Left cardiac atrium (tissue), 4 donors: ENCODE results near the gene C12orf56. TPM values are rescaled to one million over a fixed set of nuclear protein-coding genes. Genes with fewer than 3 reads are reported as not detected.
"Not testable (repeated sequence)": the region's sequence is repeated elsewhere in the genome, so short reads cannot be mapped to it uniquely, and the experiment has no call there.

Source experiments
- ATAC-seq, 2 donors: fragments of 200-7000 bp; cut with Tn5 transposase; one replicate each; pipeline ENCODE4 v1.9.1; 2020; ENCODE audit warnings: mild to moderate bottlenecking in 2 of 2, moderate library complexity in 2 of 2
- DNase-seq: peaks from one replicate; pipeline ENCODE4 v3.0.0-alpha.2; 2020
- intact Hi-C, 2 donors: fragments of 100-400 bp; cut with DNase I; formaldehyde crosslinking; loops; one replicate each; pipeline versions ENCODE4 v1.14.1 to v1.15.1; 2022 to 2023
- total RNA-seq, 2 donors: library from RNA; stranded (reverse); fragmentation: NEBNext Ultra II Directional; extraction: Animal tissue kit (Norgen Biotek cat#: 25700); gene quantifications; one replicate each; pipeline ENCODE4 v1.2.1, GENCODE V29; 2021
- donor health status: DM: no; HTN: yes; CAD: no.
- donor health status: DM: no; HTN: yes; CAD: no; lungs with severe emphysema.
- donor health status: DM: yes; HTN: yes; CAD: no.
- donor health status: Dilated cardiomyopathy.

Gene C12orf56
- total RNA-seq, 2 donors from 2014 or later = not detected

DNA sequence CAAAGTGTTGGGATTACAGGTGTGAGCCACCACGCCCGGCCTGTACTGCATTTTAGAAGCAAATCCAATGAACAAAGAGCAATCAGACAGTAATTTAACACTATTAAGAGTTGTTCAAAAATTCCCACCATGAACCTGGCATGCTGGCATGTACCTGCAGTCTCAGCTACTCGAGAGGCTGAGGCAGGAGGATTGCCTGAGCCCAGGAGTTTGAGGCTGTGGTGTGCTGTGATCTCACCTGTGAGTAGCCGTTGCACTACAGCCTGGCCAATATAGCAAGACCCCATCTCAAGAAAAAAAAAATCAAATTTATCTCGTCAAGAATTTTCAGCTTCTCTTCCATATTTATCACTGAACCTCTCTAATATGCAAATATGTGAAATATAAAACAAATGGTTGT, 128.7 kb downstream of the C12orf56 start:
- intact Hi-C loops = no loop called here
- no peak for DNase-seq

DNA sequence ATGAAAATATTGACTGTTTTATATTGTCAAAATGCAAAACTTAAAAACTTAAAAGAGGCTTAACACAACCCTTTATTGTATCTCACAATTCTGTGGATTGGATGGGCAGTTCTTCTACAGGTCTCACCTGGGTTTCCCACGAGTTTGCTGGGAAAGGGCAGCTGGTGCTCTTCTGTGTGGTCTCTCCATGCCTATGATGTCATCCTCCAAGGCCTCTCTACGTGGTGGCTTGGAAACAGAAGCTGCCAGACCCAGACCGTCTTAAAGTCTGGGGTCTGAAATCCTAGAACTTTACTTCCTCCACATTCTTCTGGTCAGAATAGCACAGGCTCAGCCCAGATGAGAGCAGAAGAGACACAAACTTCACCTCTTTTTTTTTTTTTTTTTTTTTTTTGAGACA, 132.0 kb downstream of the C12orf56 start:
- intact Hi-C loops = loop anchor here in 1 of 2 donors (5.0 to 10.0 kb wide), 2 partner anchors 74 to 436 kb away; no protein-coding TSS in a partner anchor
- ATAC-seq (no peak), DNase-seq (no peak)

More for the DNA sequence above, 128.7 kb downstream of the C12orf56 start:
- no peak for ATAC-seq

DNA sequence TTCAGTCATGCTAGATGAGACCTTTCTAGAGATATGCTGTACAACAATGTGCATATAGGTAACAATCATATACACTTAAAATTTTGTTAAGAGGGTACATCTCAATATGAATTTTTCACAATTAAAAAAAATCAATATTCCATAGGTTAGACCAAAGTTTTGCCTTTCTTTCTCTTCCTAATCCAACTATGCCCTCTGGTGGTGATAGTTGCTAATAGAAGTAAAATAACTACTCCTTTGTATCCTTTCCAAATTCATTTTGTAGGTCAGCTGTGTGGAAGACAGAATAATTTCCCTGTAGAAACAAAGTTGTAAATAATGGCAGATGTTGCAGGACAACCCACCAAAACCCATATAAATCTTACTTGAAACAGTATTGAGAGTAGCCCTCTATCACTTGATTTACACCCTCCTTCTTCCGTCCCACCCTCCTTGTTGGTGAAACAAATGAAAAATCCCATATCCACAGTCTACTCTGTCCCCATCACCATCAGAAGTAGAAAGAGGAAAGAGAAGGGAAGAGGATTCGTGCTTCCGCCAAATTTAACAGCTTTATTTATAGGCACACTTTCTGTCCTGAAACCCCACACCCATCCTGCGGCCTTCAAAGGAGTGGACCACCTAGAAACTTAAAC, 134.3 kb downstream of the C12orf56 start:
- ATAC-seq (peak; percentile 44 to 55), DNase-seq (no peak)
- intact Hi-C loops = loop anchor here (2.0 to 10.0 kb wide), 4 partner anchors 71 to 434 kb away; no protein-coding TSS in a partner anchor

DNA sequence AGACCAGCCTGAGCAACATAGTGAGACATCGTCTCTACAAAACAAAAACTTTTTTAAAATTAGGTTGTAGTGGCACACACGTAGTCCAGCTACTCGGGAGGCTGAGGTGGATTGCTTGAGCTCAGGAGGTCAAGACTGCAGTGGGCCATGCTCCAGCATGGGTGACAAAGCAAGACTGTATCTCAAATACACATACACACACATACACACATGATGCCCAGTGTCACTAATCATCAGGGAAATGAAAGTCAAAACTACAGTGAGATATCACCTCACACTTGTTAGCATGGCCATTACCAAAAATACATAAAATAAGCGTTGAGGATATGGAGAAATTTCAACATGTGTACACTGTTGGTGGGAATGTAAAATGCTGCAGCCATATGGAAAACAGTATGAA, 135.3 kb downstream of the C12orf56 start:
- no peak for DNase-seq
- intact Hi-C loops = loop anchor here in 1 of 2 donors (5.0 to 10.0 kb wide), 2 partner anchors 70 to 433 kb away; no protein-coding TSS in a partner anchor
- no peak for ATAC-seq

DNA sequence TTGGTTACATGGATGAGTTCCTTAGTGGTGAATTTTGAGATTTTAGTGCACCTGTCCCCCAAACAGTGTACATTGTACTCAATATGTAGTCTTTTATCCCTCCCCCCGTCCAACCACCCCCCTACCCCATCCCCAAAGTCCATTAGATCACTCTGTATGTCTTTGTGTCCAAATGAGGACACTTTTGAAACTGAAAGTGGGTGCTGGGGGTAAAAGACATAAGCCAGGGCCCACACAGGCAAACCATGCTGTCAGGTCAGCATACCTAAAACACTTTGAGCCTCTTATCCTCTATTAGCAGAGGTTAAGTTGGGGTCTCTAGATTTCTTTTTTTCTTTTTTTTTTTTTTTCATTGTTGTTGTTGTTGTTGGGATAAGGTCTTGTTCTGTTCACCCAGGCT, 137.2 kb downstream of the C12orf56 start:
- ATAC-seq (no peak), DNase-seq (no peak)
- intact Hi-C loops = loop anchor here in 1 of 2 donors (10.0 kb wide), 1 partner anchor 69 kb away; no protein-coding TSS in a partner anchor

DNA sequence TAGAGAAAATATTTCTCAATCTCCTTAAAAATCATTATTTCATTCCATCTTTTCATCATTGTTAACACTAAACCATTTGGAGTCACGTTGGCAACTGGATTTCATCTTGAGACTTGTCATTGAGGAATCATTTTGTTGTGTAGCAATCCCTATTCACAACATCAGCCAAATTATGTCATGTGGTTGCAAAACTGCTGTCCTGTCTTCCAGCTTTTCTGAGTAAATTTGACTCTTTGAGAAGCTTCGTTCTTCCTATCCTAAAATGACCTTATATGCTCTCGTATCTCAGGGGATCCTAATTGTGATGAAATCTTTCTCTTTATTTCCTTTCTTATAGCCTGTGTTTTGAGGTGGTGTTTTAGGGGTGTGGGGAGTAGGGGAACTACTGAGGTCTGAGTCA, 137.9 kb downstream of the C12orf56 start:
- no peak for DNase-seq
- peak; percentile 70 to 77 for ATAC-seq
- intact Hi-C loops = loop anchor here in 1 of 2 donors (10.0 kb wide), 1 partner anchor 68 kb away; no protein-coding TSS in a partner anchor

DNA sequence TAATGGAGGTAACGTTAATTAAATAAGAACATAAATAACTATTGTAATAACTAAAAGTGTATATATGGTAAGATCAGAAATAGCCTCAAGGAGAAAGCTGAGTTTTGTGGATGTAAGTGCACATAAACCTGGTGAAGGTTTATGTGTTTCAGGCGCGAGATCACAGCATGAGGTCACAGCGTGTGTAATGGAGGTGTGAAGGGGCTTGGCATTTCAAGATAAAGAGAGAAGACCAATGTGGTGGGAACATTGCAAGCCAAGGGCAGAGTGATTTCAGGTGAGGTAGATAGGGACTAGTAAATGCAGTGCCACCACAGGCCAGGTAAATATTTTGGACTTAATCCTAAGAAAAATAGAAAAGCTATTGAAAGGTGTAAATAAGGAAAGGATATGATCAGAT, 146.7 kb downstream of the C12orf56 start:
- DNase-seq (no peak), ATAC-seq (no peak)
- intact Hi-C loops = no loop called here

DNA sequence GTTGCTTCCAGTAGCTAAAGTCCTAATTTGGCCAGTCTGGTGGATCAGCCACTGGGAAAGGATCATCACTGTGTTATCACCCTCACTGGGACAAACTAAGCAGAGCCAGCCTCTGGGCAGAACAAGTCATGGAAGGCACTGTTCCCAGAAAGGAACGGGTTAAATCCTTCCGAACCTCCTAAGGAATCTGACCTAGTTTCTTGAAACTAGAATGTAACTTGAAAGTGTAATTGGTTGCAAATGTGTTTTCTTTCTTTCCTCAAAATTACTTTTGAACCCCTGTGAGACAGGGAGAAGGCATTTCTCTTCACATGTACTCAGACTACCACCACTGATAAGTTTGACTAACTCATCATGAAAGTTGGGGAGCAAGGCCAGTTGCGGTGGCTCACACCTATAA, 149.8 kb downstream of the C12orf56 start:
- peak in 1 of 2 donors; percentile 30 for ATAC-seq
- DNase-seq = no peak
- intact Hi-C loops = no loop called here

DNA sequence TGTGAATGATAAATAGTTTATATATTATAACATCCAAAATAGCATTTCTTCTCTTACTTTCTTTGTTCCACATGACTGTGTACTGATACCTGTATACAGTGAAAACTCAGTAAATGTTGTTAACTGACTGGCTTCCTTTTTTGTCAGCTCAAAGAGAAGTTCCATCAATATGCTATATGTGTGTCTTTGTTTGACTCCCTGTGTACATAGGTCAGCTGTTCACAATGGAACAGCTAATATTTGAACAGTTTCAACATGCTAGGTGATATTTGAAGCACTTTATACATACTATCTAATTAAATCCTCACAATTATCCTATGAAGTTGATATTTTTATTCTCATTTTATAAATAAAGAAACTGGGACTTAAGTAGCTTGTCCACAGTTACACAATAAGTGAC, 153.2 kb downstream of the C12orf56 start:
- ATAC-seq (no peak), DNase-seq (no peak)
- intact Hi-C loops = no loop called here

DNA sequence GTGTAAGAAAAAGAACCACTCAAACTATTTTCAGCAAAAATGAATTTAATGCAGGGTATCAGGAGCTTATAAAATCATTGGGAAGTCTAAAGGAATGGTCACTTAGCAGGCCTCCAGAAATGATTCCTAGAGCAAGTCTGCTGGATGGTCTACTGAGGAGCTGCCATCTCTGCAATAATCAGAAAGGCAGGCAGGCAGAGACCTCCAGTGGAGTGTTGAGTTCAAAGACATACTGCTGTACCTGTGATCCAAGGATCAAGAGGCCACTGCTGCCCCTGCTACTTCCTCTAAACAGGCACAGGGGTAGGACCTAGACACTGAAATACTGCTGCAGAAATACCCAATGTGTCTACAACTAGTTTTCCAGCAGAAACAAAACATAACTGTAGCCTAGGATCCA, 154.0 kb downstream of the C12orf56 start:
- no peak for DNase-seq
- no peak for ATAC-seq
- intact Hi-C loops = no loop called here

DNA sequence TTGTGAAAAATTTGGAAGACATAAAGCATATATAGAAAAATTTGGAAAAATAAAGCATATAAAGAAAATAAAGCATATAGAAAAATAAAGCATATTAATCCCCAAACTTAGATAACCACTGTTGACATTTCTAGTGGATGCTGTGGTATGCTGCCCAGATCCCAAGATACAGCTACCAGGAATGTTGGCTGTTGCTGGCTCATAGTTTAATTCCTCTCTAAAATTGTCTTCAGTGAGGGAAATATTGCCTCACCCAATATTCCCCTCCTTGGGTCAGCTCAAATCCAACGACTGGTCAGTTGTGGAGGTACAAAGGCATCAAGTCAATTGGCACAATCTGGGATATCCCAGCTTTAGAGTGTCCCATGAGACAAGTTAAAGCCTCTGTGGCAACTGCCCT, 158.4 kb downstream of the C12orf56 start:
- no peak for DNase-seq
- ATAC-seq = no peak
- intact Hi-C loops = no loop called here

DNA sequence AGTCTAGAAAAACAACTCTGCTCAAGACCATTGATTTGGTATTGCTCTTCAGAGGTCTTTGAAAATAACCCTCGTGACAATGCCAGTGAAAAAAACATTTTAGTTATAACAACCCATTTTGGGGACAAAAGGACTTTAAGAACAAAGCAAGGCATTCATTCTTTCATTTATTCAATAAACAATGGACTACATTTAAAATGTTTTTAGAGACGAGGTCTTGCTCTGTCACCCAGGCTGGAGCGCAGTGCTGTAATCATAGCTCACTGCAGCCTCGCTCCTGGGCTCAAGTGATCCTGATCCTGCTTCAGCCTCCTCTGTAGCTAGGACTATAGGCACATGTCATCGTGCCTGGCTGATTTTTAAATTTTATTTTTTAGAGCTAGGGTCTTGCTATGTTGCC, 160.8 kb downstream of the C12orf56 start:
- intact Hi-C loops = no loop called here
- ATAC-seq (no peak), DNase-seq (no peak)

DNA sequence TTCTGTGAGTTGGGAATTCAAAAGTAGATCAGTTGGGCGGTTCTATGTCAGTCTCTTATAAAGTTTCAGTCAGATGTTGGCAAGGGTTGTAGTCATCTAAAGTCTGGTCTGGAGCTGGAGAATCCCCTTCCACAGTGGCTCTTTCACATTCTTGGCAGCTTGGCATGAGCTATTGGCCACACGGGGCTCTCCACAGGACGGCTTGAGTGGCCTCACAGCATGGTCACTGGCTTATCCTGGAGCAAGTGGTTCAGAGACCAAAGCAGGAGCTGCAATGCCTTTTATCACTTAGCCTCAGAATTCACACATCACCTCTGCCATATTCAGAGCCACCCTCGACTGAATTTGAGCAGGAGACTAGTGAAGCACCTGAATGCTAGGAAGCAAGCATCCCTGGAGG, 161.3 kb downstream of the C12orf56 start:
- ATAC-seq (no peak), DNase-seq (no peak)
- intact Hi-C loops = no loop called here

DNA sequence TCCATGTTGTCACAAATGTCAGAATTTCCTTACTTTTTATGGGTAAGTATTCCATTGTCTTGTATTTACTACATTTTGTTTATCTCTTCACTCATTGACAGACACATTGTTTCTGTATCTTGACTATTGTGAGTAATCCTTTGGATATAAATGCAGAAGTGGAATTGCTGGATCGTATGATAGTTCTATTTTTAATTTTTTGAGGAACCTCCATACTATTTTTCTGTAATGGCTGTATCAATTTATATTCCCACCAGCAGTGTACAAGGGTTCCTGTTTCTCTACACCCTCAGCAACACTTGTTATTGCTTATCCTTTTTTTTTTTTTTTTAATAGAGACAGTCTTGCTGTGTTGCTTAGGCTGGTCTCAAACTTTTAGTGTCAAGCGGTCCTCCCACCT, 164.9 kb downstream of the C12orf56 start:
- no peak for ATAC-seq
- DNase-seq = no peak
- intact Hi-C loops = no loop called here

DNA sequence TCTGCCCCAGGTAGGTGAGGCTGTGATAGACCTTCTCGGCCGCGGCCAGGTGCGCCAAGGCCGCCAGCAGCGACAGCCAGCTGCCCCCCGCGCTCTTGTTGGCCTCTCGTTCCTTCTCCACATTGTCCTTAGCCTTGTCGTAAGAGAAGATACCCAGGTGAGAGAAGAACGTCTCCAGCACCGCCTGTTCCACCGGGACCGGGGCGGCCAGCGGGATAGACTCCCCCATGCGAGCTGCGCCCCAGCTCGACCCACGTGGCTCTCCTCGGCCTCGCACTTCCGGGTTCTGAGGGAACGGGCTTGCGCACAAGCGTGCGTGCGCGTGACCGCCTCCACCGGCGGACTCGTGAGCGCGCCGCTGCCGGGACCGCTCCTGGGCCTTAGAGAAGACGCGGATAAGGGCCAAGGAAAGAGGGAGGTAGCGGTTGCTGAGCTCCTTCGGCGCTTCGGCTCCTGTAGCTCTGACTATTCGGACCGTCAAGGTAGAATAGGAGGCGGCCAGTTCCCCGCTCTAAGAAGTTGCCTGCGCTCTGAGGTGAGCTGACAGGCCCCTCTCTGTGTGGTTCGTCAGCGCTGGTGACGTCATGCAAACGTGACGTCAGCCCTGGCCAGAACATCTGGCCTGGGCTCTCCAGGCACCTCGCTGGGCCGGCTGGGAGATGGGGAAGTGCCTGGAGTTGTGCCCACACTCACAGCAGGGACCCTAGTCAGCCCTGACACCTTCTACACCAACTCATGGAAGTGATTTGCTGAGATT, 168.4 kb downstream of the C12orf56 start, which contains the start of gene KICS2:
TSS of gene KICS2 (minus strand) at position 288 of the 757 bp plus-strand sequence. CDS start at position 229, 59 bp downstream.
- peak; percentile 99 for ATAC-seq
- intact Hi-C loops = no loop called here
- peak; percentile 96 for DNase-seq

DNA sequence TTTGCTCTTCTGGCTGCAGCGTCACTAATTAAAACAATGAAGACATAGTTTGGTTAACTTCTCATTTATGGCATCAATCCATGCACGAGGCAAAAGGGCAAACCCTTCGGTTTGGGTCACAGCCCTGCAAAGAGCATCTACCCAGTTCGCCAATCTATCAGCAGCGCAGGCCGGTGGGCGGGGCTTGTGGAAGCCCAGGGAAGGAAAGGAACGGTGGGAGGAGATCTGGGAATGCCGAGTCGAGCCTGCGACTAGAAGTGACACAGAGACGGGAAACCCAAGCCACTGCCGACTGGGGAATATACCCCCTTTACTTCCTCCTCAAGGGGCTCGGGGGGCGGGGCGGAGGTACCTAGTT, 168.9 kb downstream of the C12orf56 start:
- peak; percentile 93 for DNase-seq
- intact Hi-C loops = no loop called here
- ATAC-seq = peak; percentile 86 to 93

DNA sequence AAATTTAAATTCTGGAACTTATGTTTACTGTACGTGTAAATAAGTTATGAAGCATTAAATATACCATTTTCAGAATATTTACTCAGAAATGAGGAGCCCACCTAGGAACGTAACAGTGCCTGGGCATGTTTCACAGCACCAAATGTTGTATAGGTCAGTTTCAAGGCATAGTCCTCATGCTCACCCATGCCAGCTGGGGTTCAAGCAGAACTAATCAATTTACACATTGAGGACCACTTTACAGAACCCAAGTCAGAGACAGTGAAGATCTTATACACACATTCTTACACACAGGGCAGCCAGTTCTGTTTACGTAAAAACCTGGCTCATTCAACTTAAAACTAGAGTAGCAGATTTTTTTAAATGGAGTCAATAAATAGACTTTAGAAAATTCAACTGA, 170.5 kb downstream of the C12orf56 start:
- DNase-seq (no peak), ATAC-seq (no peak)
- intact Hi-C loops = no loop called here

DNA sequence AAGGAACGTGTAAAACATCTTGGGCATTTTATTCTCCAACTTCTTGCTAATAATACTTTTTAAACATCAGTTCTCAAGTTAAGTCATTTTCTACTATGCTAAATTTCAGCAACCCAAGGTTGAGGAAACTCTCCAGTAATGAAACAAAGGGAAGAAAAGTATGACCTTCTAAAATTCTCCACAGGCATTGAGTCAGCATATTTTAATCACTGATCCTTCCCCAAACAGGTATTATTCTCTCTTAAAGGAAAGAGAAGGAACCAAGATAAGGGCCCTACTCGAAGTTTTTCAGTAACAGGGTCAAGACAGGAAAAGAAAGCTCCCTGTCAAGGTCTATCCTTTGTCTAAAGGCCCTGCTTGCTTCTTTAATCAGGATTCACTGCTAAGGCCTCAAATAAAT, 171.4 kb downstream of the C12orf56 start:
- intact Hi-C loops = no loop called here
- DNase-seq = no peak
- ATAC-seq = no peak

DNA sequence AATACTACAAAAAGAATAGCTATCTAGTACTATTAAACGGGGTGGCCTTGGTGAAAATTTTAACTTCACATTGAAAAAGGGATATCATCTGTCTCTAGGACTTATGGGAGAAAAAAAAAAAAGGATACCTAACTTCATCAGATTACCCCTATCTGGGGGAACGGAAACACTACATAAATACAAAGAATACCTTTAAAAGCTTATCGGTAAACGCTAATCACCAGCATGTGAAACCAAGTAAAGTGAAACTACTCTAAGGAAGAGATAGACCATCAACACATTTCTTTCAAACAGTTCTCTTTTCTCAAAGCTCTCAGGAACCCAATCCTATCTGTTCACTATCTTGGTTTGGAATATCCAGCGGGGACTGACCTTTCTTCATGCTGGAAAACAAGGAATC, 172.0 kb downstream of the C12orf56 start:
- no peak for ATAC-seq
- intact Hi-C loops = no loop called here
- DNase-seq = no peak

DNA sequence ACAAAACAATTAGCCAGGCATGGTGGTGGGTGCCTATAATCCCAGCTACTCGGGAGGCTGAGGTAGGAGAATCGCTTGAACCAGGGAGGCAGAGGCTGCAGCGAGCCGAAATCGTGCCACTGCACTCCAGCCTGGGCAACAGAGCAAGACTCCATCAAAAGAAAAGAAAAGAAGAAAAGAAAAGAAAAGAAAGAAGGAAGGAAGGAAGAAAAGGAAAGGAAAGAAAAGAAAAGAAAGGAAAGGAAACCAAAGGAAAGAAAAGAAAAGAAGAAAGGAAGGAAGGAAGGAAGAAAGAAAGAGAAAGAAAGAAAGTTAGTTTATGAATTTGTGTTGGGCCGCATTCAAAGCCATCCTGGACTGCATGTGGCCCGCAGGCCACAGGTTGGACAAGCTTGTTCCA, 172.9 kb downstream of the C12orf56 start:
- not testable (repeated sequence) for ATAC-seq

More for the DNA sequence above, 172.9 kb downstream of the C12orf56 start:
- DNase-seq, intact Hi-C loops: not testable (repeated sequence)
